Spleen (tissue), 11 donors: Measurements from ENCODE around the gene DCAF15. TPM values are rescaled to one million over a fixed set of nuclear protein-coding genes. Genes with fewer than 3 reads are reported as not detected.

Experiments
- DNase-seq: peaks from one replicate; pipeline ENCODE4 v3.0.0-alpha.2; 2020
- H3K27ac ChIP-seq, 8 donors: fragments of 200-600 bp; sonication (generic) in 7 of 8; 1 replicate in 4 of 8; 2 replicates in 4 of 8; pipeline versions ENCODE4 v1.5.0 to v1.8.0; 2016 to 2021; ENCODE audit warnings: inconsistent platforms in 4 of 8, mild to moderate bottlenecking in 4 of 8, moderate library complexity in 1 of 8
- H3K27me3 ChIP-seq, 7 donors: fragments of 200-600 bp; sonication (generic) in 6 of 7; replicated peaks in 1 of 7; 1 replicate in 4 of 7; 2 replicates in 3 of 7; pipeline versions ENCODE4 v1.5.0 to v1.8.0; 2016 to 2021; ENCODE audit warnings: inconsistent platforms in 3 of 7, mild to moderate bottlenecking in 1 of 7
- H3K36me3 ChIP-seq, 6 donors: fragments of 200-600 bp; sonication (generic) in 5 of 6; 1 replicate in 4 of 6; 2 replicates in 2 of 6; pipeline versions ENCODE4 v1.5.0 to v1.8.0; 2016 to 2021; ENCODE audit warnings: inconsistent platforms in 2 of 6
- H3K4me1 ChIP-seq, 6 donors: fragments of 200-600 bp; sonication (generic) in 5 of 6; 1 replicate in 3 of 6; 2 replicates in 3 of 6; pipeline versions ENCODE4 v1.5.0 to v1.8.0; 2016 to 2021; ENCODE audit warnings: inconsistent platforms in 3 of 6
- H3K4me3 ChIP-seq, 8 donors: fragments of 200-600 bp; sonication (generic) in 7 of 8; 1 replicate in 4 of 8; 2 replicates in 4 of 8; pipeline versions ENCODE4 v1.5.0 to v1.8.0; 2016 to 2021; ENCODE audit warnings: inconsistent platforms in 4 of 8, mild to moderate bottlenecking in 4 of 8, moderate library complexity in 2 of 8
- H3K9me3 ChIP-seq, 8 donors: fragments of 200-600 bp; sonication (generic) in 7 of 8; 1 replicate in 4 of 8; 2 replicates in 4 of 8; pipeline versions ENCODE4 v1.5.0 to v1.8.0; 2016 to 2021; ENCODE audit warnings: inconsistent platforms in 4 of 8
- POLR2A ChIP-seq, 3 donors: fragments of 450-650 bp; IDR thresholded peaks; one replicate each; pipeline ENCODE4 v1.5.1; 2017; ENCODE audit warnings: antibody characterized with exemption in 3 of 3, mild to moderate bottlenecking in 1 of 3
- POLR2AphosphoS5 ChIP-seq, 3 donors: sonication (generic); formaldehyde crosslinking; IDR thresholded peaks; one replicate each; pipeline ENCODE4 v1.5.1; 2017; ENCODE audit warnings: antibody characterized with exemption in 3 of 3
- WGBS, 5 donors: extraction: QIAGEN DNeasy Blood & Tissue Kit in 3 of 5; methylation state at CpG; one replicate each; pipeline versions ENCODE4 v1.1.5 to v1.1.7; 2013 to 2018; 5-methylcytosine and 5-hydroxymethylcytosine counted together
- intact Hi-C: fragments of 100-400 bp; cut with DNase I; formaldehyde crosslinking; loops from one replicate; pipeline ENCODE4 v1.15.0; 2023; ENCODE audit warnings: low total_unique reads
- polyA plus RNA-seq, 3 donors: library from polyadenylated mRNA; stranded (reverse); fragments of 200-250 nt; gene quantifications; one replicate each; pipeline ENCODE4 v1.2.1, GENCODE V29; 2013
- total RNA-seq, 7 donors: library from RNA; depleted of rRNA in 3 of 7; stranded (reverse); fragments of >200 nt in 3 of 7; fragmentation: NEBNext Ultra II Directional in 4 of 7; extraction: Animal tissue kit (Norgen Biotek cat#: 25700) in 4 of 7; gene quantifications; one replicate each; pipeline versions ENCODE4 v1.1.0 to v1.2.1, GENCODE V29; 2016 to 2021
- TF ChIP-seq, protein P1 (sequence below), 11 experiments: fragments of 200-600 bp in 7 of 11; fragments of 450-650 bp in 4 of 11; sonication (generic) in 4 of 11; IDR thresholded peaks in 8 of 11; conservative IDR thresholded peaks in 3 of 11; 1 replicate in 7 of 11; 2 replicates in 4 of 11; pipeline versions ENCODE4 v1.4.0 to v1.8.0; 2016 to 2021; ENCODE audit warnings: antibody characterized with exemption in 11 of 11, inconsistent platforms in 4 of 11, mild to moderate bottlenecking in 1 of 11
- donor health status: healthy with polysubstance abuse.
- donor health status: DM: no; HTN: no; CAD: no; lungs with moderate emphysema.
- donor health status: DM: no; HTN: no; CAD: no.
- donor health status: Bipolar disorder and iron deficiency.
- donor health status: healthy.
- donor health status: DM: no; HTN: no; CAD: no.
- donor health status: DM: yes; HTN: yes; CAD: no.

The DCAF15 gene
- total and polyA plus RNA-seq, 10 donors: 27.7 to 84.9 (median 46.2) TPM

GRCh38 chr19:13995878-13996765 is 43.8 kb downstream of the DCAF15 start:
- peak; percentile 54 for DNase-seq
- 93 to 95% (median 94%) methylated on average over 14 of the region's 14 CpGs for WGBS, 5 donors

GRCh38 chr19:13996928-13997630 is 44.8 kb downstream of the DCAF15 start:
- peak; percentile 56 for DNase-seq
- H3K27me3 ChIP-seq: no peaks in the 10 kb centered on the region
- H3K9me3 ChIP-seq: peaks cover 0 to 10% (median 7%) of the 10 kb centered on the region in 8 donors
- H3K4me3 ChIP-seq: no peak overlapping the region
- peaks cover 8 to 41% (median 24%) of the 10 kb centered on the region in 6 donors for H3K4me1 ChIP-seq
- intact Hi-C loops: no loop called here
- TF ChIP-seq, protein P1, sequence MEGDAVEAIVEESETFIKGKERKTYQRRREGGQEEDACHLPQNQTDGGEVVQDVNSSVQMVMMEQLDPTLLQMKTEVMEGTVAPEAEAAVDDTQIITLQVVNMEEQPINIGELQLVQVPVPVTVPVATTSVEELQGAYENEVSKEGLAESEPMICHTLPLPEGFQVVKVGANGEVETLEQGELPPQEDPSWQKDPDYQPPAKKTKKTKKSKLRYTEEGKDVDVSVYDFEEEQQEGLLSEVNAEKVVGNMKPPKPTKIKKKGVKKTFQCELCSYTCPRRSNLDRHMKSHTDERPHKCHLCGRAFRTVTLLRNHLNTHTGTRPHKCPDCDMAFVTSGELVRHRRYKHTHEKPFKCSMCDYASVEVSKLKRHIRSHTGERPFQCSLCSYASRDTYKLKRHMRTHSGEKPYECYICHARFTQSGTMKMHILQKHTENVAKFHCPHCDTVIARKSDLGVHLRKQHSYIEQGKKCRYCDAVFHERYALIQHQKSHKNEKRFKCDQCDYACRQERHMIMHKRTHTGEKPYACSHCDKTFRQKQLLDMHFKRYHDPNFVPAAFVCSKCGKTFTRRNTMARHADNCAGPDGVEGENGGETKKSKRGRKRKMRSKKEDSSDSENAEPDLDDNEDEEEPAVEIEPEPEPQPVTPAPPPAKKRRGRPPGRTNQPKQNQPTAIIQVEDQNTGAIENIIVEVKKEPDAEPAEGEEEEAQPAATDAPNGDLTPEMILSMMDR (IDR thresholded peaks at IDR 0.05 in 8 of 11, conservative IDR thresholded peaks at IDR 0.05 in 3 of 11): no peak
- no peak for TF ChIP-seq POLR2A (IDR thresholded peaks at IDR 0.05)
- no peak for TF ChIP-seq POLR2AphosphoS5 (IDR thresholded peaks at IDR 0.05)
- no peak overlapping the region for H3K27ac ChIP-seq
- 93 to 96% (median 94%) methylated on average over 17 to 22 of the region's 22 CpGs for WGBS, 5 donors
- peaks cover 0 to 82% (median 17%) of the 10 kb centered on the region in 6 donors for H3K36me3 ChIP-seq

More at GRCh38 chr19:13995878-13996765, 43.8 kb downstream of the DCAF15 start:
- H3K9me3 ChIP-seq: peaks cover 0 to 10% (median 7%) of the 10 kb centered on the region in 8 donors
- peaks cover 0 to 91% (median 24%) of the 10 kb centered on the region in 6 donors for H3K36me3 ChIP-seq
- no peak overlapping the region for H3K4me3 ChIP-seq
- peaks cover 2 to 41% (median 20%) of the 10 kb centered on the region in 6 donors for H3K4me1 ChIP-seq
- no peak overlapping the region for H3K27ac ChIP-seq
- TF ChIP-seq POLR2AphosphoS5 (IDR thresholded peaks at IDR 0.05) (no peak), POLR2A (IDR thresholded peaks at IDR 0.05) (no peak)
- TF ChIP-seq, protein P1 (IDR thresholded peaks at IDR 0.05 in 8 of 11, conservative IDR thresholded peaks at IDR 0.05 in 3 of 11): no peak
- no peaks in the 10 kb centered on the region for H3K27me3 ChIP-seq
- intact Hi-C loops: no loop called here

- WGBS, 5 donors: 91 to 97% (median 96%) methylated on average over 4 to 6 of the region's 6 CpGs
- H3K9me3 ChIP-seq: peaks cover 0 to 10% (median 7%) of the 10 kb centered on the region in 8 donors
- H3K27me3 ChIP-seq: no peaks in the 10 kb centered on the region
- H3K4me3 ChIP-seq: no peak overlapping the region
- DNase-seq: no peak
- peaks cover 0 to 76% (median 13%) of the 10 kb centered on the region in 6 donors for H3K36me3 ChIP-seq
- TF ChIP-seq POLR2A (IDR thresholded peaks at IDR 0.05) (no peak), POLR2AphosphoS5 (IDR thresholded peaks at IDR 0.05) (no peak)
- TF ChIP-seq, protein P1 (IDR thresholded peaks at IDR 0.05 in 8 of 11, conservative IDR thresholded peaks at IDR 0.05 in 3 of 11): no peak
- H3K27ac ChIP-seq: no peak overlapping the region
- peaks cover 9 to 41% (median 26%) of the 10 kb centered on the region in 6 donors for H3K4me1 ChIP-seq
- intact Hi-C loops: no loop called here
These were observed 45.3 kb downstream of the DCAF15 start for GRCh38 chr19:13997631-13997962.
